Hepatic stellate cell (primary cell): Measurements from ENCODE around the gene KIAA1210.
"Not testable (repeated sequence)": the region's sequence is repeated elsewhere in the genome, so short reads cannot be mapped to it uniquely, and the experiment has no call there.

Source experiments
- DNase-seq: peaks from one replicate; pipeline ENCODE4 v3.0.0; 2011; ENCODE audit warnings: low spot score

KIAA1210 gene

GRCh38 chrX:119036107-119037029 is 91.2 kb downstream of the KIAA1210 start:
- DNase-seq: no peak

GRCh38 chrX:119030990-119031389 is 96.6 kb downstream of the KIAA1210 start:
- no peak for DNase-seq

GRCh38 chrX:119029656-119030055 is 98.0 kb downstream of the KIAA1210 start:
- not testable (repeated sequence) for DNase-seq

- no peak for DNase-seq
These were observed 98.8 kb downstream of the KIAA1210 start for GRCh38 chrX:119028733-119029330.
